ENCODE data around the gene ACAA2.

Gene ACAA2

GRCh38 chr18:49762191-49763077 lies 50.9 kb downstream of the ACAA2 start:
- DNase-seq: no peak

- no peak for DNase-seq
These were observed 51.6 kb downstream of the ACAA2 start for GRCh38 chr18:49761771-49762170.

DNA sequence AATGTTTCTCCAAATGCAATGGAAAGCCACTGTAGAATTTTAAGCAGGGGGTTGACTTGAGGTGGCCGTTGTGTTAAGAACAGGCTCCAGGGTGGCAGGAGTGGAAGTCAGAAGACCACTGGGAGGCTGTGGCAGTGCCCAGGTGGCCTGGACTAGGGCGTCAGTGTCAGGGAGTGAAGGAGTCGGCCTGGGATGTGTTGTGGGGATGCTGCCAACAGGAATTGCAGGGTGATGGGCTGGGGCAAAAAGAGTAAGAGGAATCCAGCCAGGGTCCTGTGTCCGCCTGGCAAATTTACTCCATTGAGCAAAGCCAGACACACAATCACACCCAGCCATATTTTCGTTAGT lies 55.1 kb downstream of the ACAA2 start:
- no peak for DNase-seq

DNA sequence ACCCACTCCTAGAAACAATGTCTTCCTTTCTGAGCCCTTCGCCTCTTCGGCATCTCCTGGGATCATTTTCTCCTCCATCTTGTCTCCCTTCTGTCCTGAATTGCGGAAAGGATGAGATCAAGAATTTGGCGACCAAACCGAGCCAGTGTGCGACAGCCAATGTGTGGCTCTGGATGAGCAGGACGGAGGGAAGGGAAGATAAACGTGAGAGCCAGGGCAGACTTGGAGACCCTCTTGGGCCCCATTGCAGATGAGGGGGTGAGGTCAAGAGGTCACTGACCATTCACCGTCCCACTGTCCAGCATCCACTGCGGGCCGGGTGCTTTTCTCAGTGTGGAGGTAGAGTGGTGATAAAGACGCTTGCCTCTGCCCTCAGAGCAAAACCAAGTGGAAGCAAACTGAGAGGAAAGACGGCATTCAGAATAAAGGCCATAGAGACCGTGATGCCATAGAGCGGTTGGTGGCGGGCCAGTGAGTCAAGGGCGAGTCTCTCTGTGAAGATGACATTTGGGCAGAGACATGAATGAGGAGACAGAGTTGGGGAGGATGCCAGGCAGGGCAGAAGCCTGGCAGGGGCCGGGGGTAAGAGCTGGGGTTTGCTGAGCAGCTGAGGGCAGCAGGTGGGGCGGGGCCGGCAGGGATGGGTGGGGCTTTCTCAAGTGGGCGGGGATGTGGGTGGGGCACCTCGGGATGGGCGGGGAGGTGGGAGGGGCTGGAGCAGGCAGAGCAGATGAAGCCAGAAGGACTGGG lies 55.6 kb downstream of the ACAA2 start:
- no peak for DNase-seq

DNA sequence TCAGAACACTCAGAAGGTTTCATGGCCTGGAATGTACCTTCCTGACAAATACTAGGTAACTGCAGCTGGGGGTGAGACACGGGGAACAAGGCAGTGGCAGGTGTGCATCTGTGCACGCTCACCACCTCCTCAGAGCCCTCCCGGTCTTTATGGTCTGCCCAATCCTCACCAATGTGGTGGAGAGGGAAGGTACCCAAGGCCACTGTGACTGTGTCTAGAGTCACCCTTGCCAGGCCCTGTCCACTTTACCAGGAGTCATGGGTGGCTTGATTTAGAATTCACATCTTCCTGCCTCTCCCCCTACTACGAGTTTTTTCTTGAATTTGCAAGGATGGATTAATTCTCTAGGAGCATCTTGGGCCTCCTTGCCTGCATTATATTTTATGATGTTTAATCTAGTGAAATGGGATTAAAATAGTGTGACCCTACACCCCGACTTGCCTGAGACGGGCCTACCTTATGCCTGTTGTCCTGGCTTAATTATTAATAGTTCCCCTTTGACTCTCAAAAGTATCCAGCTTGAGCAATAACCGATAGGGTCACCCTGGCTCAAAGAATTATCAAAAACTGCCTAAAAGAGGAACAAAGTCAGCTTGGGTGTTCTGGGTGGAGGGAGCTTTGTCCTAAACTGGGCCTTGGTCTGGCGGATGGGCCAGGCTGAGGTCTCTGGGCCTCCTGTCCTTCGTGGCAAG lies 56.5 kb downstream of the ACAA2 start:
- no peak for DNase-seq

DNA sequence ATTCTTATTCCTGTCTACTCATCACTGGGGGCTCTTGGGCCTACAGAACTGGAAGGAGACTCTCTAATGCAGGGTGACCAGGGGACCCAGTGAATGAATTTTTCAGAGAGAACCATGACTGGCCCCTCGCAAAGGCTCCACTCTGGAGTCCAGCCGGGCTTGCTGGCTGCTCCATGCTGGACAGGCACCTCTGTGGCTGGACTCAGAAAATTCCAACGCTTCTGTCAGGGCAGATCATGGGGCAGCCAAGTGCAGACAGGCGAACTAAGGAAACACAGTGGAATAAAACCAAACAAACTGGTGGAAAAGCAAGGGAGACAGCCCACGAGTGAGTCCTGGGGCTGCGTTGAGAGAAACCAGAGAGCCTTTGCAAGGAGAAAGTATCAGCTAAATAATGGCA lies 57.2 kb downstream of the ACAA2 start:
- DNase-seq: no peak

DNA sequence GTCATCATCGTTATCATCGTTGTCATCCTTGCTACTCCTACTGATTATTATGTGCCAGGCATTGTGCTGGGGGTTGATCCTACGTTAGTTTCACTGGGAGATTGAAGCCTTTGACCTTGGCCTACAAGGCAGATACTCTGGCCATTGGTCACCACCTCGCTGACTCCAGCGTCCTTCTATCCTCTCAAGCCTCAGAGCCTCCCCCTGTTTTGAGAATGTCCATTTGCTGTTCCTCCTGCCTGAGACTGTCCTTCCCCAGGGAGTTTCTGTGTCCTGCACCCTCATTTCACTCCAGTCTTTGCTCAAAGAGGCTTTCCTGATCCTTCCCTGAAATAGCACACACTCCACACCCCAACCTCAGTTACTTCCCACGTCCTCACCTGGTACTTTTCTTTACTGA lies 57.8 kb downstream of the ACAA2 start:
- no peak for DNase-seq

DNA sequence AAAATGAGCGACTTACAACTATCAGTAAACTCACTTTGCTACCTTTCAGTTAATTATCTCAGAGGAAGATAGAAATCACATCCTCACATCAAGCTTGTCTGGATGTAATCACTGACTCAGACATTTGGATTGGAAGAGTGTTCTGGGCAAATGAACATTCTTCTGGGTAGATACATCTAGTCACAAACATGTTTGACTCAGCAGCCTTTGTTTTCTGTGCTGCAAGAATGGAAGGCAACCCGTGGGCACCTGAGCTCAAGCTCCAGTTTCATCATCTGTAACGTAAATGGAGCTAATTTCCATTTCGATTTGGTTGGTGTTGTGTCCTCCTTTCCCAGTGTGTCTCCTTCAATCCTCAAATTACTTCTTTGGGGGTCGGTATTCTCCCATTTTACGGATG lies 58.5 kb downstream of the ACAA2 start:
- DNase-seq: no peak

DNA sequence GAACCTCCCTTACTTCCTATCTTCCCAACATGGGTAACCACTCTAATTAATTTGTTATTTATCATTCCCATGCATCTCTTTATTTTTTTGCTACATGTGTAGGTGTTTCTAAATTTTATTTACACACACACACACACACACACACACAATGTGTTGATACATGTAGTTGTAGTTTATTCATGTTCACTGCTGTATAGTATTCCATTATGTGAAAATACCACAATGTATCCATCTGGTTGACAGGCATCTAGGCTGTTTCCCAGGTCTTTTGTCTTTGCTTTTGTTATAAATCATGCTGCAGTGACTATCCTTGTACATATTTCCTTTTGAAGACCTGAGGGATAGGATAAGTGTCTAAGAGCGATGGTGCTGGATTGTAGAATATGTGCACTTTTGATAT lies 59.7 kb downstream of the ACAA2 start:
- DNase-seq: no peak

DNA sequence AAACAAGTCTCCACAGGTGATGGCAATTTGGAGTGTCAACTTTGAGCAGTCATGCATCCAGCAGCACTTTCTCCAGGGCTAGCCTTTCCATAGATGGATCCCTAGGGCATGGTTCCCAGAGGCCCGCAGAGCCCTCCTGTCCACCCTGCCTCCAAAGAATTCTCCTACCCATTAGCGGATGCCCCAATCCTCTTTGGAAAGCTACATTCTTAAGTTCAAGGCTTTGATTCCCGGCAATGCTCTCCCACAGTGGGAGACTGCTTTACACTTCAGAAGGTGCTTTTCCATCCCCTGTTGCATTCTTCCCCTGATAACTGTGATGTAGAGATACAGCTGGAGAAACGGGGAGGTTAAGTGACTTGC lies 61.3 kb downstream of the ACAA2 start:
- DNase-seq: no peak

DNA sequence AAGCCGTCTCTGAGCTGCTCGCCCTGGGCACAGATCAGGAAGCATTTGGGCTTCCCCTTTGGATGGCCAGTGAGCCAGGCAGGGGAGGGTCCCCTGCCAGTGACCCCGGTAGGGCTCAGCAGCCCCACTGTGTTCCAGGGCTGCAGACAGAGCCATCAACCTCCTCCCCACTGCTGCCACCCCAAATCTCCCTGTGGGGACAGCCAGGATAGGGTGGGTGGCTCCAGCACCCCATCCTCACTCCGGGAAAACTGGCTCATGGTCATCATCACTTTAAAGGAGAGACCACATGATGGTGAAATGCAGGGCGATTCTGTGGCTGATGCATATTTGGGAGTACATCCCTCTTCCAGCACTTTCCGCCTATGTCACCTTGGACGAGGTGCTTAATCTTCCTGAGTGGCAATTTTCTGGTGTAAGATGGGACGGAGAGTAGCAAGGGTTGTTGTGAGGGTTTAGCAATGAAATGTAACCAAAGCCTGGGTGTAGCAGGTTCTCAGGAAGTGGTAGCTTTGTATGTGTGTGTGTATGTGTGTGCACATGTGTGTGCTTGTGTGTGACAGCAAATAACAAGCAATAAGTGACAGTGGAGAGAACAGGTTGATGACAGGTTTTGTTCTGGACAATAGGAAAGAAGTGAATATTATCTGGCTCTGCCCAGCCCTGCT lies 61.8 kb downstream of the ACAA2 start:
- no peak for DNase-seq

- no peak for DNase-seq
These were observed 63.8 kb downstream of the ACAA2 start for GRCh38 chr18:49749563-49749962.

DNA sequence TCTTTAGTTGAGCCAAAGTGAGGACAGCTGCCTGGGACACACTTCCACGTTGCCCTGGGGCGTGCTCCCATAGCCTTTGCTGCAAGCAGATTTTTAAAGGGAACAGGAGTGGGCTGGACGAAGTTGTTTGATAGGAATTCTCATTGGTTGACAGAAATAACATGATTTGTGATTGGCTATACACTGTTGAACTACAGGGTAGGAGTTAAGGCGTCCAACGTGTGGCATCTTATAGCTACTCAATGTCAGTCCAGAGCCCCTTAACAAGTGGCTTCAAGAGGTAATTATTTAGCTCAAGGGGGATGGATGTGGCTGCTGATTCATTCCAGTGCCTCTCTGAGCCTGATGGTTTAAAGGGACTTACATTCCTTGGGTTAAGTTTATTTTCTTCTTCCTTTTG lies 65.5 kb downstream of the ACAA2 start:
- DNase-seq: no peak

- no peak for DNase-seq
These were observed 68.0 kb downstream of the ACAA2 start for GRCh38 chr18:49745045-49746014.

DNA sequence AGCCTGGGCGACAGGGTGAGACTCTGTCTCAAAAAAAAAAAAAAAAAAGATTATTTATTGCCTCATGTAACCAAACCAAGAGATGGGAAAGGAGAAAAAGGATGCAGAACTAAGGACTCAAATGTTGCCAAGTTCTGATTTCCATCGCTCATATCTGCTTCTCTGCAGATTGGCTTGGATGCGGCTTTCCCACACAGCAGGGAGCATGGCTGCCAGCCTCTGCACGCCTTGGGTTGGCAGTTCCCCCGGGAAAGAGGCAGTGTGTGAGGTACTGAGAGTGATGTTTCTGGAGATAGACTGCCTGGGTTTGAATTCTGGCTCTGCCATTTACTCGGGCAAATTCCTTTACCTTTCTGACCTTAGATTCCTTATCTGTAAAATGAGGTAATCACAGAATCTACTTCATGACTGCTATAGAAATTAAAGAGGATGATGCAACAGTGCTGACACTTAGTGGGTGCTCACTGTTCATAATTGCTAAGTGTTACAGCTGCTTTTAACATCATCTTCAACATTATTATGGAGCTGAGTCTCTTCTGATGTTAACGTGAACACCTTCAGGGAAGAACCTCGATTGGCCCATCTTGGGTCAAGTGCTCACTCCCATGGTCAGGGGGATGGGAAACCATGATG lies 68.8 kb downstream of the ACAA2 start:
- peak; percentile 7 for DNase-seq

DNA sequence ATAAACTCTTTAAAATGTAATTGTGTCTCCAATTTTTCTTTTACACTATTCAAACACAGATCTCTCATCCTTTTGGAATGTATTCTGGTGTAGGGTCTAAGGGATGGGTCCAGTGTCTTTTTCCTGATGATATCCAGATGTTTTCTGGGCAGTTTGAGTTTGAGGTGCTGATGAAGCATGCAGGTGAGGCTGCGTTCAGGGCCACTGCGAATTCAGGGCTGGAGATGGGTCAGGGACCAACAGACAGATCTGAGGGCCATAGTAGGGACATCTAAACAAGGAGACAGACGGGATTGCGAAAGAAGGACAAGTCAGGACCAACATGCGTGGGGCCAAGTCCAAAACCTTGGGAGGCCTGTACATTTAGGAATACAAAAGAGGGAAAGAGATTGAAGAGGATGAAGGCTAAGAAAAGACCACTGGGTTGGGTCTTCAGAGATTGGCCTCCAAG lies 70.2 kb downstream of the ACAA2 start:
- DNase-seq: no peak

GRCh38 chr18:49742316-49743116 lies 70.8 kb downstream of the ACAA2 start:
- DNase-seq: no peak

DNA sequence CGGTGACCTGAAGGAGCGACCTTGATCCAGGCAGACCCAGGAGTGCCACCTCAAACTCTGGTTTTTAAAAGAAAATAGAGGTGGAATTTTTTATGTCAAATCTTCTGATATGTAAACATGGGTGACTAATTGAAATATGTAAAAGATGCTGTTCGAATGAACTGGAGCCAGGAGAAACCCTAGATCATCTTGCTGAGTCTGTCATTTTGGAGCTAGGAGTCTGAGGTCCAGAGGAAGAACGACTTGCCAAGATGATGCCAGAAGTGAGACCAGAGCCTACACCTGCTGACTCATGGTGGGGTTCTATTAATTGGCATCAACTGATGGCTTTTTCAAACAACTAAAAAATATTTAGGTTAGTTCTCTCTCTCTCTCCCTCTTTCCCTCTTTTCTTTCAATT lies 74.1 kb downstream of the ACAA2 start:
- DNase-seq: no peak

DNA sequence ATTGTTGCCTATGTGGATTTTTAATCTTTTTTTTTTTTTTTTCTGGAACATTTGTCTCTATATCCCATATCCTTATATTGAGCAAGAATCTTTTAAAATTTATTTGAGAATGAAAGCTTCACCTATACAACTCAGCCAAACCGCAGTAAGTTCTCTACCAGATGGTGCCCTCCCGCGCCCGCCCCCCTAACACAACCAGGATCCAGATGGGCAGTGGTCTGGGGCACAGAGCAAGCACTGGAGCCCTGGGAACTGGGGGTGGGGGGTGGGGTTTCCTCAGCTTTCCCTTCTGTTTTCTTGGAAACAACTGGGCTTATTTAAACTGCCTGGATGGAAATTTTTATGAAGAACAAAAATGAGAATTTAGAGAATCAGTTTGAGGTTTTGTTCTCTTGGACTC lies 74.6 kb downstream of the ACAA2 start:
- DNase-seq: no peak

- no peak for DNase-seq
These were observed 78.5 kb downstream of the ACAA2 start for GRCh38 chr18:49734836-49735235.

All from OCI-M1 (cell line).